OCI-LY7 (cell line): ENCODE results near the gene RNASET2.

ENCODE experiments used
- CTCF ChIP-seq: fragments of 200-600 bp; sonication (generic); conservative IDR thresholded peaks from 2 replicates; pipeline ENCODE4 v1.5.1; 2014; ENCODE audit warnings: mild to moderate bottlenecking, antibody characterized with exemption, low read length, moderate library complexity, mixed read lengths
- EZH2phosphoT487 ChIP-seq: fragments of 200-600 bp; sonication (generic); IDR thresholded peaks from 2 replicates; pipeline ENCODE4 v1.6.1; 2018; ENCODE audit warnings: low read depth, borderline replicate concordance, mild to moderate bottlenecking, mixed run types, antibody characterized with exemption, low read length, moderate library complexity, mixed read lengths

DNA sequence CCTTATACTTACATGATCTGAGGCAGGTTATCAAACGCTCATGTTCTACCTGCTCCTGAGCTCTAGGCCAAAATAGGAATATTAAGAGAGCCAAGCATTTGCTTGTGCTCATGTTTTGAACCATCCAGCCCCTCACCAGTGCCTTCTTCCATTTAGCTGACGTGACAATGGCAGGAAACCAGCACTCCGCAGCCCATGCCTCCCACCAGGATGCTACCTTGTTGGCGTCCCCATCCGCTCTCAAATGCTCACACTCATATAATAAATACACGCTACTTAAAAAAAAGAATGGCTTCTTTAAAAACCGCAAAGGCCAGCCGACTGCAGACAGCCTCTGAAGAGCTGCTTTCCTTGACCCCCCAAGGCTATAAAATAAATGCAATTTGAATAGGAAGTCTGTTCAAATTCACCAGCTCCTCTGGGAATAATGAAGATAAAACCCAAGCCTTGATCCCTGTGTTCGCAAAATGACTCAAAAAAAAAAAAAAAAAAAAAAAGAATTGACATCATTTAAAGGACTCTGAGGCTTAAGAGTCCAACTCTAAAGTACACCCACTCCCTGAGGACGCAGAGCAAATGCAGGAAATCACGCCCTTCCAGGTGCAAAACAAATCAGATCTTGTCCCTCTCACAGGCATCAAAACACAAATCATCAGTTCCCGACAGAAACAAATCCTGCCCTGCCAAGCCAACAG is 29.0 kb downstream of the RNASET2 start:
- TF ChIP-seq CTCF (no peak), EZH2phosphoT487 (no peak)
